NCI-H774 (cell line): Measurements from ENCODE around the gene FADD.

Experiments
- DNase-seq: peaks from one replicate; lab custom pipeline; 2025; lab: John Stamatoyannopoulos, UW

Gene FADD, protein sequence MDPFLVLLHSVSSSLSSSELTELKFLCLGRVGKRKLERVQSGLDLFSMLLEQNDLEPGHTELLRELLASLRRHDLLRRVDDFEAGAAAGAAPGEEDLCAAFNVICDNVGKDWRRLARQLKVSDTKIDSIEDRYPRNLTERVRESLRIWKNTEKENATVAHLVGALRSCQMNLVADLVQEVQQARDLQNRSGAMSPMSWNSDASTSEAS

DNA sequence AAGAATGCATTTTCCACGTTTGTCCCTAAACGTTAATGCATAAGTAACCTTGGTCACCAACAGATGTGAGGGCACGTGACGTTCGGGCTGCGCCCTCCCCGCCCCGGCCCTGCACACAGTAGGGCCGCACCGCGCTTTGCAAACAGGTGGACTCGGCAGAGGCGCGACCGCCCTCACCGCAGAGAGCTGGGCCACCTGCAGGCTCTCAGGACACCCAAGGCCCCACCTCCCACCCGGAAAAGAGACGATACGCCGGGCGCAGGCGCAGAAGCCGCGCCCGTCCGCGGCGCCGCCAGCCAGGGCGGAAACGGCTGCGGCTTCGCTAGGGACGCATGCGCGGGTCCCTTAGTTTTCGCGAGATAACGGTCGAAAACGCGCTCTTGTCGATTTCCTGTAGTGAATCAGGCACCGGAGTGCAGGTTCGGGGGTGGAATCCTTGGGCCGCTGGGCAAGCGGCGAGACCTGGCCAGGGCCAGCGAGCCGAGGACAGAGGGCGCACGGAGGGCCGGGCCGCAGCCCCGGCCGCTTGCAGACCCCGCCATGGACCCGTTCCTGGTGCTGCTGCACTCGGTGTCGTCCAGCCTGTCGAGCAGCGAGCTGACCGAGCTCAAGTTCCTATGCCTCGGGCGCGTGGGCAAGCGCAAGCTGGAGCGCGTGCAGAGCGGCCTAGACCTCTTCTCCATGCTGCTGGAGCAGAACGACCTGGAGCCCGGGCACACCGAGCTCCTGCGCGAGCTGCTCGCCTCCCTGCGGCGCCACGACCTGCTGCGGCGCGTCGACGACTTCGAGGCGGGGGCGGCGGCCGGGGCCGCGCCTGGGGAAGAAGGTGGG is at the start of gene FADD:
Gene FADD, plus strand, starts transcription at position 377 of the 831 bp plus-strand sequence. Its CDS starts 164 bp downstream, at position 541.
- DNase-seq: peak; percentile 96

DNA sequence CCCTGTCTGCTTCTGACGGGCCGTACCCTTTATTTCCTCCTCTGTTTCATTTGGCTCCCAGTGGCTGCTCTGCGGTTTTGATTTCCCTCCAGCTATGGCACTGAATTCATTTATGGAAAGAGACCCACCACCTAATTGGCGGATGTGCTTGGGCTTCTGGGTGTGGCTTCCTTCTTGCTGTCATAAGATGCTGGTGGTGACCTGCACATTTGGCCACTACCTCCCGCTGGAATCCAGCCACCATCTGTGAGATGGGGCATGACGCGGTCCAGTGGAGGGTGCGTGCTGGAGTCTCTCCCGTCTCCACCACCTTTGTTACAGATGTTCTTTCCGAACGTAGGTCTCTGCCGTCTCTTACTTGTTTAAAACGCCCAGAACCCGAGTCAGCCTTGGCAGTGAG is 47.7 kb upstream of the FADD start:
- no peak for DNase-seq

DNA sequence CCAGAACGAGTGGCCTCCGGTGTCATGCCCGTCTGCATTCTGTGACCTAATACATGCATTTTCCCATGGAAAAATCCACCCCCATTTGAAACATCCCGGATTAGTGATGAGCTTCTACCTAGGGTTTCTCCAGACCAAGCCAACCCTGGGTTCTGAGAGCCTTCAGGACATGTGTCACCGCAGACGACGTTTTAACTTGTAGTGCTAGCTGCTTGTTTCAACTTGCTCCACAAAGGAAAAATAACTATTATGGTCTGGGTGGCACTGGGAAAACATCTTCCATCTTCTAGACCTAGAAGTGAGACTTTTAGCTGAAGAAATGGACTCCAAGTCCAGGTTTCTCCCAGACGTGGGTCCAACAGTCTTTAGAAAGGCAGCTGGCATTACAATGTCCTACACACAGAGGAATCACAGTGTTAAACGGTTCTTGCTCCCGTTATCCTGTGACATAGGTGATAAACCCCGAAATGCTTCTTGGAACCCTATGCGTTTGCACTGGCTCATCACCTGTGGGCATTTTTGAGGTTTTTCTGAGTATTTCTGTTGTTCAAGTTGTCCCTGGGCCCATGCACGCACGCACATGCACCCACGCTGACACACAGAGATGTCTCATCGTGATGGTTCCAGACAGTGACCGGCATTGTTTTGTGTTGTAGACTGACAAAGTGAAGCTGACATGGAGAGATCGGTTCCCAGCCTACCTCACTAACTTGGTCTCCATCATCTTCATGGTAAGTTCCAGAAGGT is 46.6 kb upstream of the FADD start:
- no peak for DNase-seq

DNA sequence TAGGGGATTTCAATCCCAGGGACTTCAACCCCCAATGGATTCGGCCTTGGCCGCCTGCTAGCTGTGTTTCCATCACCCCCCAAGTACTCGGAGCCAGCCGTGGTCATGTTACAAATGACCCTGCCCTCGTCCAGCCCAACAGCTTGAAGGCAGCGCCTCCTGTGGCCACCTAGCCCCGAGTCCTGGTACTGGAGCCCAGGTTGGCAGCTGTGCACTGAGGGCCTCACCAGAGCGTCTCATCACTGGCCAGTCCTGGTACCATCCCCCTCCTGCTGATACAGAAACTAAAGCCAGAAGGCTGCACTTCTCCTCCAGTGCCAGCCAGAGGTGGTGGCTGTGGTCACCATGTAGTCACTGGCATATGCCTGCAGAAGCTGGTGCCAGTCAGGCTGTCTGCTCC is 44.9 kb upstream of the FADD start:
- no peak for DNase-seq

DNA sequence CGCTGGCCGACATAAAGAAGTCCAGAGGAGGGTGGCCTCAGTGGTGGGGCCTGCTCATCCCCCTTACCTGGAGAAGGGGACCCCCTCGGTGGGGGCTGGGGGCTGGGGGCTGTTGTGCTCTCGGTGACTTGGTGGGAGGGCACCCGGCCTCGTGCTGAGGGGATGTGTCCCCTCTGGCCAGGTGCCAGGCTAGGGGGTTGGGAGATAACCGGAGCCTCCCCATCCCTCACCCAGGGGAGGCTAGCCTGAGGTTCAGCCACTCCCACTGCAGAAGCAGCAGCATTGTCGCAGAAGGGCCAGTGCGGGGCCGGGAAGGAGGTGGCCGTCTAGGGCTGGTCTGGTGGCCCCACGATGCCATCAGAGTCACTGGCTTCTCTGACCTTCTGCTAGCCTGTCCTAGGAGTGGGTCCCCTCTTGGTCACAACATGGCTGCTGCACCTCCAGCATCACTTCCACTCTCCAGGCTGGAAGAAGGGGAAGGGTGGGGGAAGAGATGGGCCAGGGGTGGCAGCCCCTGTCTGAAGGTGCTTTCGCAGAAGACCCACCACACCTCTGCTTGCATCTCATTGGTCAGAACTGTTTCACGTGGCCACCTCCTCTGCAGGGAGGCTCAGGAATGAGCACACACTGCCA is 44.2 kb upstream of the FADD start:
- no peak for DNase-seq

DNA sequence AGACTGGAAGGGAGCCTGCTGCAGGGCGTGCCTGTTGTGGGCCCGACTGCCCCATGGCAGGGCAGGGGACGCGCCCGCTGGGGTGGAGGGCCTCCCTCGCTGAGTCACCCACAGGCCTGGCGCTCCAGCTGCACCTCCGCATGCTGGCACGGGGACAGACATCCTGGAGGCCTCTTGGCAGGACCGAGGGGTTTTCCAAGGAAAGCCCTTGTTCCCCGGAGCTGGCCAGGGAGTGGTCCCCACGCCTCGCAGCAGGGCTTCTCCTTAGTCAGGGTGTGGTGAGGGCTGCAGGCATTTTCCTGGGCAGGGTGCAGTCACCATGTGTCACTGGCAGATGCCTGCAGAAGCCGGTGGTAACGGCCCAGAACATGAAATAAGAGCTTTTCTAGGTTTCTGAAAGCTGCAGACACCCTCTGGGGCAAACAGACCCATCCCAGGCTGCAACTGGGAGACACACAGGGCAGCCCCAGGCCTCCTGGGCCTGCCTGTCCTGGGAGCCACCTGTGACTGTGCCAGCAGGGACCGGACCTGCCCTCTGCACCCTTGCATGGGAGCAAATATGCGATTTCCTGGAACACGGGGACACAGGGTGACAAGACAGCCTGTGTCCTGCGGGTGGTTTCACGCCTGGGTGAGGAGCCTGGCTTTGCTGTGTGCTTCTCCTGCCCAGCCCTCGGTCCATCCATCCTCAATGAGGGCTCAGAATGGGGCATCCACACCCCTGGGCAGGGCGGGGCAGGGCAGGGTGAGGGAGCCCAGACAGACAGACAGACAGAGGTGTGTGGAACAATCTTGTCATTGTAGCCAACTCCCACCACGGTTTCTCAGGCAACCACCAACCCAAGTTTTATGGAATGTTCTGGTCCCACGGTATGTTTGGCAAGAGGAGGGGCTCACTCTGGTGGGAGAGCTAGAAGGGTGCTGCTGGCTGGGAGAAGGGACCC is 43.2 kb upstream of the FADD start:
- DNase-seq: no peak

DNA sequence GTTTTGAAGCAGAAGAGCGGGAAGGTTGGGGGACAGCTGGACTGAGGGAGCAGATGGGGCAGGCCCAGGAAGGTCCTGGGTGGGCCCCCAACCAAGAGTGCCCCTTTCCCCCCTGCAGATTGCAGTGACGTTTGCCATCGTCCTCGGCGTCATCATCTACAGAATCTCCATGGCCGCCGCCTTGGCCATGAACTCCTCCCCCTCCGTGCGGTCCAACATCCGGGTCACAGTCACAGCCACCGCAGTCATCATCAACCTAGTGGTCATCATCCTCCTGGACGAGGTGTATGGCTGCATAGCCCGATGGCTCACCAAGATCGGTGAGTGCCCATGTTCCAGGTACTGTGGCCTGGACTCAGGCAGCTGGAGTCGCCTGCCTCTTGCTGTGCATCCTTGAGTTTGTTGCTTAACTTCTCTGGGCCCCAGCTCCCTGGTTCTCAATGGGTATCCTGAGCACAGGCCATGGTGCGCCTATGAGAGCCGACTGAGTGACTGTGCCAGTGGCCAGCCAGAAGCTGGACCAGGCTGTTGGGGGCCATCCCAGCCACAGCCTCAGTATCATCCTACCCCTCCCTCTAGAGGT is 42.0 kb upstream of the FADD start:
- DNase-seq: no peak

DNA sequence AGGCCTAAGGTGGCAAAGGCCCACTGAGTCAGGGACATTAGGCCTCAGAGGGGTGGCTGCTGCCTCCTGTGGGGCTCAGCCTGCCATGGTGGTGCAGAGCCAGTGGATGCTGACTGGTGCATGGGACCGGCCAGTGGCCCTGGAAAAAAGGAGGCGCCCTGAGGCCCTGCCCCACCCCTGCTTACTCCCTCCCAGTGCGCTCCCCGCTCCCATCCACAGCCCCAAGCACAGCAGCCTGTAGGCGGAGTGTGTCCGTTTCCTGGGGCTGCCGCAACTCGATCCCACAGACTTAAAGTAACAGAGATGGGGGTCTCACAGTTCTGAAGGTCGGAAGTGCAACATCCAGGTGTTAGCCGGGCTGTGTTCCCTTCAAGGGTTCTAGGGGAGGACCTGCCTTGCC is 38.4 kb upstream of the FADD start:
- DNase-seq: no peak

DNA sequence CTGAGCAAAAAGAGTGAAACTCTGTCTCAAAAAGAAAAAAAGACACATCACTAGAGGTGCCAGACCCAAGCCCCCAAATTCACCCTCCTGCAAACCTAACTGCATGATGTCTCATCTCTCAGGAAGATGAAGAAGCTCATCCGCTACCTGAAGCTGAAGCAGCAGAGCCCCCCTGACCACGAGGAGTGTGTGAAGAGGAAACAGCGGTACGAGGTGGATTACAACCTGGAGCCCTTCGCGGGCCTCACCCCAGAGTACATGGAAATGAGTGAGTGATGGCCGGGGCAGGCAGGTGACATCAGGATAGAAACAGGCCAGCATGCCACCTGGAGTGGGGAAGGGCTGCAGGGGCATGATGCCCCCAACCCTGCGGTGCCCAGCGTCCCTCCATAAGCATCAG is 36.0 kb upstream of the FADD start:
- no peak for DNase-seq

DNA sequence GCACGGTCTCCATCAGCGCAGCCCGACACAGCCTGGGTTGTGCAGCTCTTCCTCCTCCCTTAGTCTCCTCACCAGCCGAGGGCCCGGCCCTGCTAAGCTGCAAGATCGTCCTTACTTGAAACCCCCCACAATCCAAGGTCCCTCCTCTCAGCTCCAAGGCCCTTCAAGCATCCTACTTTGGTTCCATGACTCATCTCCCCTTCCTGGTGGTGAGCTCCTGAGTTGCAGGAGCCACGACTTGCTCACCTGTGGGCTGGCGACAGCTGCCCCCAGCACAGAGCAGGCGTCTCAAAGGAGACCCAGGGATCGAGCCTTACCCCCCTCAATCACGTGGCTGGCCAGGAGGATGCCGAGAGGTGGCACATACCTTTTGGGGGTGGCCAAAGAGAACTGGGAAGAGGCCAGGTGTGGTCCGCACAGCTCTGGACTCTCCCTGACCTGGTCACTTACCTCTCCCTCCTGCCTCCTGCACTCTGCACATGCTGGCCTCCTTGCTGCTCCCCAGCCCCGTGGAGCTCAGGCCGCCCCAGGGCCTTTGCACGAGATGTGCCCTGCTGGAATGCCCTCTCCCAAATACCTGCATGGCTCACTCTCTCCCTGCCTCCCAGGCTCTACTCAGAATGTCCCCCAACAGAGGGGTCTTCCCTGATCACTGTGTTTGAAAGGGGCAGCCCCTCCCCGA is 35.2 kb upstream of the FADD start:
- DNase-seq: no peak

DNA sequence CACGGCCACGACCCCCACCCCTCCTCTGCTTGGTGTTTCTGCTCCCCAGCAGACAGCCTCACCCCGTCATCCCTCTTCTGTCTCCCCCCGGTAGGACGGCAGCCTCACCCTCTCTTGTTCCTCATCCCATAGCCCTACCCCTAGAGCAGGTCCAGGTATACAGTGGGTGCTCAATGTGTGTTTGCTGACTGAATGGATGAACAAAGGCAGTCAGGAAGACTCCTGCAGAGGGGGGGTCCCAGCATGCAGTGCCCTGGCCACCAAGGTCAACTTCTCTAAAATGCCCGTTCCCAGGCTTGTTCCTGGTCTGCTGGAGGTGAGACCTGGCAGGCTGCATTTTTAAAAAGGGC is 34.7 kb upstream of the FADD start:
- no peak for DNase-seq

DNA sequence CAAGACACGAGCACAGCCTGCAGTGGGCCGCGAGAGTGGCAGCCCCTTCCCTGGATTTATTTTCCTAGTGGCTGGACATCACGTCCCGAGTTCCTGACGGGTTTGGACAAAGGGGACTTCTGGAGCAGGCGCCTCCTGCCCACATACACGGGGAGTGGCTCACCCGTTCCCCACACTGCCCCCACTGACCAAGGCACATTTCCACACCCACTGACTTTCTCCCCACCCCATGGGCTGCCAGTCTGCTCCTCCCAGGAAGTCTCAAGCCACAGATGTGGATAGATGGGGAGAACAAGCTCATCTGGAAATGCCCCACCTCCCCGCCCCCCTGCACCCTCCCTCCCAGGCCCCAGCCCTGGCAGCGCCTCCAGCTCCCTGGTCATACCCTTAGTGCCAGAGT is 34.0 kb upstream of the FADD start:
- DNase-seq: no peak

DNA sequence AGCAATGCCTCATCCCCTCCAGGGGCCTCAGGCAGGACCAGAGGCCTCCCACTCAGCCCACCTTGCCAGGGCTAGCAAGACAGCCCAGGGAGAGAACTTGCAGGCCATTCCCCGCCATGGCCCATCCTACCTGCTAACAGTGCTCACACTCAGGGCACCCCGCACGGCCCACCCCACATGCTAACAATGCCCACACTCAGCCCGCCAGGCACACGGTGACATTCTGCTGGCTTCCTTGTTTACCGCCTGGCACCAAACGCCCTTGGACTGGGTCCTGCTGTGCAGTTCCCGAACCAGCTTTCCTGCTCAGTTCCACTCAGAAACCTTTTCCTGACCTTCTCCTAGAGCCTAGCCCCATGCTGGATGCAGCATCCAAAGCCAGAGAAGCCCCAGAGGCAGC is 33.5 kb upstream of the FADD start:
- no peak for DNase-seq

DNA sequence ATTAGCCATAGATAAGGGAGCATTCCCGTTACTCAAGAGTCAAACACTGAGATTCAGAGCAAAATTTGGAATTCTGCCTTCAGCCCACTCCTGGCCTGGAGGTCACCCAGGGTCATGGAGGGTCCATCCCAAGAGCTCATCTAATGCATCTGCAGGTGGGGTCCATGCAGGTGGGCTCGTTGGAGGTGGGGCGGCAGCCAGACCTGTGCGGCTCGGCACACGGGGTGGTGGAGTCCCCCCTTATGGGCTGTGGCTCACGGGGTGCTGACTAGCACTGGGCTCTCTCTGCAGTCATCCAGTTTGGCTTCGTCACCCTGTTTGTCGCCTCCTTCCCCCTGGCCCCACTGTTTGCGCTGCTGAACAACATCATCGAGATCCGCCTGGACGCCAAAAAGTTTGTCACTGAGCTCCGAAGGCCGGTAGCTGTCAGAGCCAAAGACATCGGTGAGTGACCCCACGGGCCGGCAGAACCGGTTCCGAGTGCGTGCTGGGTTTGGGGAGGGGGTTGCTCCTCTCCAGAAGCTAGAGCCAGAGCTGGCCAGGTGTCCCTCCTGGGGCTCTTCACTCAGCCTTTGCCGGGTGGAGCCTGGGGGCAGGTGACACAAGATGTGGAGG is 32.4 kb upstream of the FADD start:
- DNase-seq: no peak

DNA sequence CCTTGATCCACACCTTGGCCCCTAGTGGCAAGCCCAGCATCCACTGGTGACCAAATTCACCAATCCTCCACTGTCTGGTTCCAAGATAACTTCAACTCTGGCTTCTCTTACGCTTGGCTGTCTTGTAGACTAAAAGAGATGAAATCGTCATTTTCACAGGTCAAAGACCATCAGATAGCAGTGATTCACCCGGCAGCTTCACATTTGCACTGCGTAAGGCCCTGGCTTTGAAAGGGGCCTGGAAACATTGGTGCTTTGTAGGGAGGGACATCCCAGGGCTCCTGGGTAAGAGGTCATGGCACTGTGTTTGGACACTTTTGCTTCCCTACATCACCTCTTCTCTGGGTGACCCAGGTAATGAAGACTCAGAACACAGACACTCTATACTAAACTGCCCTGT is 30.1 kb upstream of the FADD start:
- no peak for DNase-seq

DNA sequence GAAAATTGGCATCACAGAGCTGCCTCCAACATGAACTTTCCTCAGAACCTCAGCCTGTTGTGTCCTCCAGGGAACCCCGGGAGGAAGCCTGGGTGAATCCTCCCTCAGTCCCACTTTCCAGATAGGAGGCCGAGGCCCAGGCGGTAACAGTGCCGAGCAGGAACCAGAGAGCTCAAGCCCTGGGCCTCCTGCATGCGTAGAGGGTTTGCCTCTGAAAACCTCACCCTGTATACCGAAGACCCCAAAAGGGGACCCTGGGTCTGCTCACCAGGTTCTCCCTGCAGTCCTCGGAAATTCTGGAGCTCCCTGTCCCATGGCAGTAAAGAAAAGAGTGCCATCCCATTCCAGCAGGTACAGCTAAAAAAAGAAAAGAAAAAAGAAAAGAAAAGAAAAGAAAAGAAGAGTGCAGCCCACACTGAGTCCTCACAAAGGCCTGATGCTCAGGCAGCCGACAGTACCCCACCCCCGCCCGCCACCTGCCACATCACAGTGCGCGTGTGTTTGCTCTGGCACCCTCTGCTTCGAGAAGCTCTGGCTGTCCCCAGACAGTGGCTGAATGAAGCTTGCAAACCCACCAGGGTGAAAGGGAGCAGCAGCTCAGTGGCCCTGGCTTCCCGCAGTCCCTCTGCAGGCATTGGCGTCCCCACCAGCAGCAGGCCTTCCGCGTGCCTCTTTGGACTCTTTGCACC is 28.4 kb upstream of the FADD start:
- DNase-seq: no peak

DNA sequence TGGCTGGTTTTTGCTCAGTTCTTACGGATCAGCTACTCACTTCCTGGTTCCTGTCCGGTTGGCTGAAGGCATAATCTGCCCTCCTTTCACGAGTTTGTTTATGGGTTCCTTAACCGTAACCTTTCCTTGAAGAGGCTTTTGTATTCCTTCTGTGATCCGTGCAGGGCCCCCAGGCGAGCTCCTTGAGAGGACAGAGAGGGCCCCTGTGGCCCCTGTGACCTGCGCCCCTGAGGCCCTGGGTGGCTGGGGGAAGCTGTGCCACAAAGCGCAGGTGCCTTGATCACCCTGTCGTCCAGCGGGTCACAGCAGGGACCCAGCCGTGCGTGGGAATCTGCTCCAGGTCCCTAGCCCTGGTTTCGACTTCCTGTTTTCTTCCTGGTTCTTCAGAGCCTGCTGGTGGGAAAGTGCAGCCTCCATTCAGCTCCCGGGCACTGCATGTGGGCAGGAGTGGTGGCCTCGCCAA is 27.8 kb upstream of the FADD start:
- no peak for DNase-seq

DNA sequence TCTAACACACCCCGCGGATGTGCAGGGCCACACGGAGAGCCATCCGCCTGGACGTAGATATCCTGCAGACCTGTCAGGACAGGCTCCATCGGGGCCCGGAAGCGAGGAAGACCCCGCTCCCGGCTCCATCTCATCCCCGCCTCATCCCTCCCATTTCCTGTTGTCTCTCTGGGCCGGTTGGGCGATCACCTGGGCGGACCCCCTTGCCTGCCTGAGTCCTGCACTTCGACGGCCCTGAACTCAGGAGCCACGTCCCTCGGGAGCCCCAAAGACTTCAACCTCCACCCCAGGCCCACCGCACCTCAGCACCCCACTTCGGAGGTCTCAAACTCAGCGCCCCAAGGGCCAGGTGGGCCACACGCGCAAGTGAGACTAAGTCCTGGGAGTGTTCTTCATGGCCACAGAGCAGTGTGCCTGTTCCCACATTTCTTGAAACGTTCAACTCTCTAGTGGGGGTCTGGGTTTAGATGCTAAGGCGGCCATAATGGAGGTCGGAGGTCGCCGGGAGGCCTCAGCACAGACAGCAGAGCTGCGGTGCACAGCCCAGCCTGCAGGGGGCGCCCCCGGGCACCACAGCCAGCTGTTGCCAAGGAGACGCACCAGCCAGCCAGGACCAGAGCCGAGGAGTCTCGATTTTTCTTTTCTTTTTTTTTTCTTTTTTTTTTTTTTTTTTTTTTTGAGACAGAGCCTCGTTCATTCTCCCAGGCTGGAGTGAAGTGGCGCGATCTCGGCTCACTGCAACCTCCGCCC is 26.0 kb upstream of the FADD start:
- DNase-seq: no peak

DNA sequence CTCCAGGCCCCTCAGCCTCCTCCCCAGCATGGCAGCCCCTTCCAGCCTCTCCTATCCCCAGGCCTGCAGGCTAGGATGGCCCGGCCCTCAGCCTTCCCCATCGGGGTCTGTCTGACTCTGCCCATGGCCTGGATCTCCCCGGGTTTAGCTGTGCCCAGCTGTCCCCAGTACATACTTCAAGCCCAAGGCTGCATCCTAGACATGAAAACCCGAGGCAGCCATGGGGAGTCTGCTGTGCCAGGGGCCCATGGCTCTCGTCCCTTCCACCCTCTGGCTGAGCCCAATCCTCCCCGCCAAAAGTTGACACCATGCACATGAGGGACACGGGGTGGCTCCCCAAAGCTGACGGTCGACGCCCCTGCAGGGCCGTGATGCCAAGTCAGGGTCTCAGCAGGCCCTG is 22.2 kb upstream of the FADD start:
- DNase-seq: no peak
